MM.1S (cell line): ENCODE results near the gene EEPD1.

Experiments used
- DNase-seq: peaks from one replicate; pipeline ENCODE4 v3.0.0-alpha.2; 2015
- H2AFZ ChIP-seq: fragments of 300-600 bp; sonication (generic); 2 replicates; pipeline ENCODE4 v1.6.0; 2016; ENCODE audit warnings: antibody characterized with exemption, low read length
- H3F3A ChIP-seq: fragments of 300-600 bp; sonication (generic); 2 replicates; pipeline ENCODE4 v1.6.1; 2016; ENCODE audit warnings: mild to moderate bottlenecking, antibody characterized with exemption, low read length, moderate library complexity, mixed read lengths; ENCODE audit not compliant: insufficient read depth
- H3K27ac ChIP-seq: fragments of 300-600 bp; sonication (generic); 2 replicates; pipeline ENCODE4 v1.5.1; 2016; ENCODE audit warnings: mild to moderate bottlenecking, low read length
- H3K27me3 ChIP-seq: fragments of 300-600 bp; sonication (generic); replicated peaks from 2 replicates; pipeline ENCODE4 v1.6.0; 2016; ENCODE audit warnings: low read length; ENCODE audit not compliant: insufficient read depth
- H3K36me3 ChIP-seq: fragments of 300-600 bp; sonication (generic); replicated peaks from 2 replicates; pipeline ENCODE4 v1.6.1; 2016; ENCODE audit warnings: mild to moderate bottlenecking, low read length, mixed read lengths; ENCODE audit not compliant: insufficient read depth
- H3K4me1 ChIP-seq: fragments of 300-600 bp; sonication (generic); 2 replicates; pipeline ENCODE4 v1.6.1; 2016; ENCODE audit warnings: low read length, mixed read lengths
- H3K4me2 ChIP-seq: fragments of 300-600 bp; sonication (generic); 2 replicates; pipeline ENCODE4 v1.6.0; 2016; ENCODE audit warnings: low read depth, low read length
- H3K4me3 ChIP-seq: fragments of 300-600 bp; sonication (generic); 2 replicates; pipeline ENCODE4 v1.5.1; 2016; ENCODE audit warnings: low read length, mixed read lengths
- H3K79me2 ChIP-seq: fragments of 300-600 bp; sonication (generic); 2 replicates; pipeline ENCODE4 v1.6.1; 2016; ENCODE audit warnings: mixed run types, low read length, mixed read lengths
- H3K9ac ChIP-seq: fragments of 300-600 bp; sonication (generic); 2 replicates; pipeline ENCODE4 v1.6.1; 2016; ENCODE audit warnings: low read length, mixed read lengths
- H3K9me2 ChIP-seq: fragments of 300-600 bp; sonication (generic); replicated peaks from 2 replicates; pipeline ENCODE4 v1.6.1; 2016; ENCODE audit warnings: mild to moderate bottlenecking, low read length, mixed read lengths; ENCODE audit not compliant: insufficient read depth
- H3K9me3 ChIP-seq: fragments of 300-600 bp; sonication (generic); replicated peaks from 2 replicates; pipeline ENCODE4 v1.6.1; 2016; ENCODE audit warnings: mild to moderate bottlenecking, low read length, mixed read lengths; ENCODE audit not compliant: insufficient read depth
- H4K20me1 ChIP-seq: fragments of 300-600 bp; sonication (generic); 2 replicates; pipeline ENCODE4 v1.6.1; 2016; ENCODE audit warnings: mild to moderate bottlenecking, low read length, moderate library complexity, mixed read lengths; ENCODE audit not compliant: insufficient read depth
- CTCF ChIP-seq: fragments of 300-600 bp; sonication (generic); IDR thresholded peaks from 2 replicates; pipeline ENCODE4 v1.5.1; 2016; ENCODE audit warnings: antibody characterized with exemption, low read length, mixed read lengths
- EZH2 ChIP-seq: fragments of 300-600 bp; sonication (generic); optimal IDR thresholded peaks from 2 replicates; pipeline ENCODE3; 2017; ENCODE audit warnings: low read depth, mild to moderate bottlenecking, antibody characterized with exemption, low read length, mixed read lengths
- EZH2phosphoT487 ChIP-seq: fragments of 300-600 bp; sonication (generic); IDR thresholded peaks from 2 replicates; pipeline ENCODE4 v1.6.1; 2018; ENCODE audit warnings: antibody characterized with exemption, low read length

EEPD1 gene

GRCh38 chr7:36296284-36296683 lies 143.2 kb downstream of the EEPD1 start:
- TF ChIP-seq EZH2phosphoT487 (no peak), EZH2 (no peak), CTCF (no peak)
- no peaks in the 10 kb centered on the region for H3K36me3 ChIP-seq
- no peak overlapping the region for H3K9ac ChIP-seq
- no peaks in the 10 kb centered on the region for H3K27me3 ChIP-seq
- no peaks in the 10 kb centered on the region for H3K9me2 ChIP-seq
- no peaks in the 10 kb centered on the region for H3K9me3 ChIP-seq
- no peaks in the 10 kb centered on the region for H3F3A ChIP-seq
- no peak overlapping the region for H3K4me3 ChIP-seq
- no peaks in the 10 kb centered on the region for H3K4me1 ChIP-seq
- DNase-seq, result no peak
- H4K20me1 ChIP-seq, result no peaks in the 10 kb centered on the region
- H2AFZ ChIP-seq, result no peak overlapping the region
- H3K4me2 ChIP-seq, result no peak overlapping the region
- H3K79me2 ChIP-seq, result no peaks in the 10 kb centered on the region
- no peak overlapping the region for H3K27ac ChIP-seq

DNA sequence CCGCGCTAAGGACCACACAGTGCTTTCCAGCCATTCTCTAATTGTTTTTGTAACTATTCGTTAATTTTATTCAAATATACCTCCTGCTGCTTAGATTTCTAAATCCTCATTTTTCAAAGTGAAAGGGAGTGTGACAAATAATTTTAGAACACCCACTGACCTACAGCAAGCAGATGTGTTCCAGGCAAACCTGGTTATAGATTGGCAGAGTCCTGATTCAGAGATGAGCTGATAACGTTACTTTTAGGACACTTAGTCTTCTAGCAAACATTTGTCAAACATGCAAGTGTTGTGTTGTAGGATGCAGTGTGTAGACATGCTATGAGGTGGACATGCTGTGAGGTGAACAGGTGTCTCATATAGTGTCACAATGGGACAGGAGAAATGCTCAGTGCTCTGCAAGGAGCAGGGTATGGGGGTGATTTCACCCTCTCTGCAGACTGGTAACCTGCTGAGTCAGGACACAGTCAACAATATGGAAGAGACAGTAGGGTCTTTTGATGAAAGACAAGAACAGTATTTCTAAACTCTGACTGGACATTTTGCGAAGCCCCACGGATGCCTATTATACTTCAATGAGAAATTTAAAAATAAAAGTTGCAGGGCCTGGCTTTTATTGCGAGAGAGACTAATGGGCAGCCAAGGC lies 144.4 kb downstream of the EEPD1 start:
- Histone ChIP-seq H4K20me1 (no peaks in the 10 kb centered on the region), H3K9me2 (no peaks in the 10 kb centered on the region), H3K4me1 (no peaks in the 10 kb centered on the region), H3K9ac (no peak overlapping the region), H3K4me3 (no peak overlapping the region), H3K79me2 (no peaks in the 10 kb centered on the region), H3K9me3 (no peaks in the 10 kb centered on the region), H3F3A (no peaks in the 10 kb centered on the region), H3K36me3 (no peaks in the 10 kb centered on the region), H2AFZ (no peak overlapping the region), H3K27ac (no peak overlapping the region), H3K4me2 (no peak overlapping the region), H3K27me3 (no peaks in the 10 kb centered on the region)
- TF ChIP-seq EZH2, result no peak
- TF ChIP-seq EZH2phosphoT487, result no peak
- no peak for TF ChIP-seq CTCF
- DNase-seq, result no peak

- Histone ChIP-seq H3F3A (no peaks in the 10 kb centered on the region), H3K79me2 (no peaks in the 10 kb centered on the region), H3K9me2 (no peaks in the 10 kb centered on the region), H3K9ac (no peak overlapping the region), H3K27me3 (no peaks in the 10 kb centered on the region), H4K20me1 (no peaks in the 10 kb centered on the region), H3K4me1 (peaks cover 2% of the 10 kb centered on the region; the same call in 1 of the 2 replicates), H3K9me3 (no peaks in the 10 kb centered on the region), H3K27ac (no peak overlapping the region), H3K36me3 (no peaks in the 10 kb centered on the region), H2AFZ (no peak overlapping the region), H3K4me2 (no peak overlapping the region), H3K4me3 (no peak overlapping the region)
- no peak for TF ChIP-seq EZH2phosphoT487
- no peak for TF ChIP-seq EZH2
- no peak for TF ChIP-seq CTCF
- no peak for DNase-seq
Measured at GRCh38 chr7:36298106-36298505, 145.1 kb downstream of the EEPD1 start.
